ENCODE measurements around the gene ACOT9. TPM values are rescaled to one million over a fixed set of nuclear protein-coding genes. Genes with fewer than 3 reads are reported as not detected.
"Not testable (repeated sequence)": the region's sequence is repeated elsewhere in the genome, so short reads cannot be mapped to it uniquely, and the experiment has no call there.

ACOT9 gene
- polyA plus RNA-seq, 2 of the 4 experiments (the other 2 are of a cell fraction) = 87.0 to 110 TPM

DNA sequence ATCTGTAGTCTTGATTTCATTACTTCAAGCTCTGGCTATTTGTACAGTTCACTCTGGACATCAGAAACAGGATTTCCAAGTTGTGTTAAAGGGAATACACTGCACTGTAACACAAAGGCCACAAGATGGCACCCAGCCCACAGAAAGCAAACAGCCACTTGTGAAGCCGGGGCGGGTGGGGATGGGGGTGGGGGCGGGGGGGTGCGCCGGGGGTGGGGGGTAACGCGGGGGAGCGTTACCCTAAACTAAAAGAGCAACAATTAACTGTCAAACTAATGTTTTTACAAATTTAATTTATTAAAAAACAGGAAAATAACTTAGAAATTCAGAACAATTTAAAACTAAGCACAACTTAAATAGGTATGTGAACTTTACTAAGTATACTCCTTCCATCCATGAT, 48.5 kb downstream of the ACOT9 start (continued):
- TF ChIP-seq, protein P1, sequence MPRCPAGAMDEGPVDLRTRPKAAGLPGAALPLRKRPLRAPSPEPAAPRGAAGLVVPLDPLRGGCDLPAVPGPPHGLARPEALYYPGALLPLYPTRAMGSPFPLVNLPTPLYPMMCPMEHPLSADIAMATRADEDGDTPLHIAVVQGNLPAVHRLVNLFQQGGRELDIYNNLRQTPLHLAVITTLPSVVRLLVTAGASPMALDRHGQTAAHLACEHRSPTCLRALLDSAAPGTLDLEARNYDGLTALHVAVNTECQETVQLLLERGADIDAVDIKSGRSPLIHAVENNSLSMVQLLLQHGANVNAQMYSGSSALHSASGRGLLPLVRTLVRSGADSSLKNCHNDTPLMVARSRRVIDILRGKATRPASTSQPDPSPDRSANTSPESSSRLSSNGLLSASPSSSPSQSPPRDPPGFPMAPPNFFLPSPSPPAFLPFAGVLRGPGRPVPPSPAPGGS (IDR thresholded peaks at IDR 0.05) = no peak
- no peak for TF ChIP-seq CBX2 (IDR thresholded peaks at IDR 0.05; ENCODE audit: borderline replicate concordance, low read depth)
- no peak for TF ChIP-seq ZSCAN20 (CRISPR knock-in tag; IDR thresholded peaks at IDR 0.05)
- TF ChIP-seq NR3C1 (IDR thresholded peaks at IDR 0.05) = no peak
- TF ChIP-seq RAD21 (conservative IDR thresholded peaks at IDR 0.05 in 1 of 2, IDR thresholded peaks at IDR 0.05 in 1 of 2) = peak; percentile 80 to 88
- TF ChIP-seq POLR2AphosphoS2 (conservative IDR thresholded peaks at IDR 0.05; ENCODE audit: low read length) = no peak
- peak; percentile 82 for TF ChIP-seq SMC3 (IDR thresholded peaks at IDR 0.05)
- no peak for TF ChIP-seq RARB (CRISPR knock-in tag; IDR thresholded peaks at IDR 0.05)

DNA sequence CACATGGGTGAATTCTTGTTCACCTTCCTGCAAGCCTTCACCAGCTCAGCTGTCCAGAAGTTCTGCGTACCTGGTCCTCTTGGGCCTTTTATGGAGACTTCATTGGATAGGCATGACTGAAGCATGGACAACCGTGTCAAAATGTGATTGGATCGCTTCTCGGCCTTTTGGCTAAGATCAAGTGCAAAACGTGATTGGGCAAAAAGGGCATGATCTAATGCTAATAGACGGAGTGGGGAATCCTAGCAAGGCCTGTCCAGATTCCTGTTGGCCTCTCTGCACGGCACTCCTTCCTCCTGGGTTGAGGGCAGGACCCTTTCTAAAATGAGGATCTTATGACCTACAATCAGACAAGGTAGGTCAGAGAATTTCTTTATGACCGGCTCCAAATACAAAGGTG, 50.9 kb downstream of the ACOT9 start:
- Histone ChIP-seq H3K4me3 (no peak overlapping the region), H3K4me2 (no peak overlapping the region), H3K9me3 (no peaks in the 10 kb centered on the region), H3K4me1 (no peaks in the 10 kb centered on the region), H3K27ac (no peak overlapping the region)
- FAIRE-seq (no peak), ATAC-seq (no peak), DNase-seq (ENCODE audit: low read depth in 1 of 2, low spot score in 1 of 2) (no peak)
- ChIA-PET CTCF (interaction anchor here (1.2 to 20.9 kb wide), 2 partner anchors 13 to 213 kb away, joined by 3 to 312 read pairs; partner anchors contain the start of genes APOO and CXorf58), POLR2A (no interaction called here)
- TF ChIP-seq FOXS1 (CRISPR knock-in tag; IDR thresholded peaks at IDR 0.05) = no peak
- TF ChIP-seq HDAC2 (IDR thresholded peaks at IDR 0.05) = no peak
- no peak for TF ChIP-seq HOXB5 (CRISPR knock-in tag; IDR thresholded peaks at IDR 0.05)
- TF ChIP-seq POLR2AphosphoS2 (conservative IDR thresholded peaks at IDR 0.05; ENCODE audit: low read length) = no peak
- 80% methylated on average over 8 of the region's 8 CpGs for WGBS (ENCODE audit: missing lambda C conversion rate)

DNA sequence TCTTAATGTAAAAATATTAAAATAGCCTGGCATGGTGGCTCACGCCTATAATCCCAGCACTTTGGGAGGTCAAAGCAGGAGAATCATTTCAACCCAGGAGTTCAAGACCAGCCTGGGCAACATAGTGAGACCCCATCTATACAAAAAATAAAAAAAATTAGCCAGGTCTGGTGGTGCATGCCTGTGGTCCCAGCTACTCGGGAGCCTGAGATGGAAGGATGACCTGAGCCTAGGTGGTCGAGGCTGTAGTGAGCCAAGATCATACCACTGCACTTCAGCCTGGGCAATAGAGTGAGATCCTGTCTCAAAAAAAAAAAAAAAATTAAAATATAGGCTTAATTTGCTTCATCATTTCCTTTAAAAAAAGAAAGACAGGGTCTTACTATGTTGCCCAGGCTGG, 66.6 kb downstream of the ACOT9 start:
- H3K4me2 ChIP-seq; H3K9me3 ChIP-seq; H3K4me3 ChIP-seq; POLR2A ChIA-PET; H3K4me1 ChIP-seq; ATAC-seq; DNase-seq (ENCODE audit: low read depth in 1 of 2, low spot score in 1 of 2); FAIRE-seq; H3K27ac ChIP-seq: not testable (repeated sequence)
- 95% methylated on average over 3 of the region's 3 CpGs for WGBS (ENCODE audit: missing lambda C conversion rate)
- CTCF ChIA-PET = interaction anchor here (0.6 to 0.7 kb wide), 3 partner anchors 10 to 192 kb away, joined by 3 to 5 read pairs (median 3); no protein-coding TSS in a partner anchor

DNA sequence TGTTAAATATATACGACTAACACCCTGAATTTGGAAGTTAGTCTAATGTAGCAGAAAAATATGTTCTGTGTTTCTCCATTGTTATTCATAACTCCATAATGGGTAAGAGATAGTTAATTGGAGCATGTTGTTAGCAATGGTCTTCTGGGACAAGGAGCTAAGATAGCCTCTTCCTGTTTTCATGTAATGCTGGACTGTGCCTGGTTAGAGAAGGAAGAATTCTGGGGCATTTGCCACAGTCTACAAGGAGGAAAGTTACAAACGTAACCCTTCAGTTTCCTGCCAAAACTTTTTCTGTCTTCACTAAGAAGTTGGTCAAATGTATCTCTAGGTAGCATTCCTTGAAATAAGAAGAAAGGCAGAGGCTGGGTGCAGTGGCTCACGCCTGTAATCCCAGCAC, 70.0 kb downstream of the ACOT9 start:
- FAIRE-seq (no peak), DNase-seq (ENCODE audit: low read depth in 1 of 2, low spot score in 1 of 2) (no peak), ATAC-seq (no peak)
- Histone ChIP-seq H3K9me3 (no peaks in the 10 kb centered on the region), H3K4me2 (no peak overlapping the region), H3K4me1 (no peaks in the 10 kb centered on the region; the same call in 2 of the 3 replicates), H3K4me3 (no peak overlapping the region), H3K27ac (no peak overlapping the region)
- WGBS (ENCODE audit: missing lambda C conversion rate) = 87% methylated on average over 3 of the region's 3 CpGs
- TF ChIP-seq HEYL (CRISPR knock-in tag; IDR thresholded peaks at IDR 0.05) = no peak
- TF ChIP-seq EP300 (IDR thresholded peaks at IDR 0.05) = no peak
- no peak for TF ChIP-seq NR3C1 (IDR thresholded peaks at IDR 0.05)
- TF ChIP-seq RFX5 (IDR thresholded peaks at IDR 0.05) = no peak
- TF ChIP-seq HOXB13 (CRISPR knock-in tag; IDR thresholded peaks at IDR 0.05; ENCODE audit: low read depth) = no peak
- no peak for TF ChIP-seq NPAS2 (CRISPR knock-in tag; IDR thresholded peaks at IDR 0.05; ENCODE audit: borderline replicate concordance)
- TF ChIP-seq EHMT2 (IDR thresholded peaks at IDR 0.05; ENCODE audit: low read depth) = no peak
- no peak for TF ChIP-seq RARB (CRISPR knock-in tag; IDR thresholded peaks at IDR 0.05)
- TF ChIP-seq, protein P2, sequence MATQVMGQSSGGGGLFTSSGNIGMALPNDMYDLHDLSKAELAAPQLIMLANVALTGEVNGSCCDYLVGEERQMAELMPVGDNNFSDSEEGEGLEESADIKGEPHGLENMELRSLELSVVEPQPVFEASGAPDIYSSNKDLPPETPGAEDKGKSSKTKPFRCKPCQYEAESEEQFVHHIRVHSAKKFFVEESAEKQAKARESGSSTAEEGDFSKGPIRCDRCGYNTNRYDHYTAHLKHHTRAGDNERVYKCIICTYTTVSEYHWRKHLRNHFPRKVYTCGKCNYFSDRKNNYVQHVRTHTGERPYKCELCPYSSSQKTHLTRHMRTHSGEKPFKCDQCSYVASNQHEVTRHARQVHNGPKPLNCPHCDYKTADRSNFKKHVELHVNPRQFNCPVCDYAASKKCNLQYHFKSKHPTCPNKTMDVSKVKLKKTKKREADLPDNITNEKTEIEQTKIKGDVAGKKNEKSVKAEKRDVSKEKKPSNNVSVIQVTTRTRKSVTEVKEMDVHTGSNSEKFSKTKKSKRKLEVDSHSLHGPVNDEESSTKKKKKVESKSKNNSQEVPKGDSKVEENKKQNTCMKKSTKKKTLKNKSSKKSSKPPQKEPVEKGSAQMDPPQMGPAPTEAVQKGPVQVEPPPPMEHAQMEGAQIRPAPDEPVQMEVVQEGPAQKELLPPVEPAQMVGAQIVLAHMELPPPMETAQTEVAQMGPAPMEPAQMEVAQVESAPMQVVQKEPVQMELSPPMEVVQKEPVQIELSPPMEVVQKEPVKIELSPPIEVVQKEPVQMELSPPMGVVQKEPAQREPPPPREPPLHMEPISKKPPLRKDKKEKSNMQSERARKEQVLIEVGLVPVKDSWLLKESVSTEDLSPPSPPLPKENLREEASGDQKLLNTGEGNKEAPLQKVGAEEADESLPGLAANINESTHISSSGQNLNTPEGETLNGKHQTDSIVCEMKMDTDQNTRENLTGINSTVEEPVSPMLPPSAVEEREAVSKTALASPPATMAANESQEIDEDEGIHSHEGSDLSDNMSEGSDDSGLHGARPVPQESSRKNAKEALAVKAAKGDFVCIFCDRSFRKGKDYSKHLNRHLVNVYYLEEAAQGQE (IDR thresholded peaks at IDR 0.05) = no peak
- TF ChIP-seq FOSL2 (IDR thresholded peaks at IDR 0.05) = no peak
- no peak for TF ChIP-seq FOSL2 (CRISPR knock-in tag; IDR thresholded peaks at IDR 0.05)
- TF ChIP-seq, protein P1 (IDR thresholded peaks at IDR 0.05) = no peak
- TF ChIP-seq NFE2L2 (conservative IDR thresholded peaks at IDR 0.05; ENCODE audit: low read length) = no peak
- CTCF ChIA-PET = no interaction called here
- POLR2A ChIA-PET = no interaction called here
